Measurements from ENCODE around the gene PRDX2.

PRDX2 gene

DNA sequence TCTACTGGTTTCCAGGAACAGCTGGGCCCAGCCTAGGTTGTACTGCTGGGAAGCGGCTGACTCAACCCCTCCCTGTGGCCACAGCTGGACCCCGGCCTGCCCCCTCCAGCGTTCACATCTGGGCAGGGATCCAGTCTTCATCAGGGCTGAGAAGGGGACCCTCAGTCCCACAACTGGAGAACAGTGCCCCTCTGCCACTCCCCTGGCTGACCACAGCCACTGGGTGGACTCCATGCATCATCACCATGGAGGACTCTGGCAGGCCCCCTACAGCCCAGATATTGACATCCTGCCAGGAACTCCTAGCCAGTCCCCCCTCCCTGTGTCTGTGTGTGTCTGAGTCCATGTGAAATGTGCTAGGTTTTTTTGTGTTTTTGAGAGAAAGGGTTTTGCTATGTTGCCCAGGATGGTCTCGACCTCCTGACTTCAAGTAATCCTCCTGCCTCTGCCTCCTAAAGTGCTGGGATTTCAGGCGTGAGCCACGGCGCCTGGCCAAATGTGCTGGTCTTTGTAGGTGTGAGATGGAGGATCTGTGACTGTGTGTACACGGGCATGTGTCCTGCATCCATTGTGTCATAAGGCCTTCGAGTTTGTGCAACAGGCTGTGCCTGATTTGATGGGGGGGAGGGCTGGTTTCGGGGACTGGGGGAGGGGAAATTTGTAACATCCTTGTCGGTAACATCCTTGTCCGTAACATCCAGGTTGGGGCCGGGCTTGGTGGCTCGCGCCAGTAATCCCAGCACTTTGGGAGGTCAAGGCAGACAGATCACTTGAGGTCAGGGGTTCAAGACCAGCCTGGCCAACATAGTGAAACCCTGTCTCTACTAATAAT, 22.2 kb downstream of the PRDX2 start:
- peak; percentile 61 for DNase-seq (ENCODE audit: low spot score)

DNA sequence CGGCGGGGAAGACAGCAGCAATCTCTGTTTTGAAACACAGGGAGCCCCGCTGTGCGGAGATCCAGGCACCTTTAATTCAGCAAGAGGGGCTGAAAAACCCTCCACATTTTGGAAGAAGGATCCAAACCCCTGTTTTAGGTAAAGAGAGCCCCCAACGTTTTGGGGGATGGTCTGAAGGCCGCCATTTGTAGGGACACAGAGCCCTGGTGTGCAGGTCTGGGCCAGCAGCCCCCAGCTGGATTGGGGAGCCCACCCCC, 22.8 kb downstream of the PRDX2 start:
- DNase-seq (ENCODE audit: low spot score), result no peak

DNA sequence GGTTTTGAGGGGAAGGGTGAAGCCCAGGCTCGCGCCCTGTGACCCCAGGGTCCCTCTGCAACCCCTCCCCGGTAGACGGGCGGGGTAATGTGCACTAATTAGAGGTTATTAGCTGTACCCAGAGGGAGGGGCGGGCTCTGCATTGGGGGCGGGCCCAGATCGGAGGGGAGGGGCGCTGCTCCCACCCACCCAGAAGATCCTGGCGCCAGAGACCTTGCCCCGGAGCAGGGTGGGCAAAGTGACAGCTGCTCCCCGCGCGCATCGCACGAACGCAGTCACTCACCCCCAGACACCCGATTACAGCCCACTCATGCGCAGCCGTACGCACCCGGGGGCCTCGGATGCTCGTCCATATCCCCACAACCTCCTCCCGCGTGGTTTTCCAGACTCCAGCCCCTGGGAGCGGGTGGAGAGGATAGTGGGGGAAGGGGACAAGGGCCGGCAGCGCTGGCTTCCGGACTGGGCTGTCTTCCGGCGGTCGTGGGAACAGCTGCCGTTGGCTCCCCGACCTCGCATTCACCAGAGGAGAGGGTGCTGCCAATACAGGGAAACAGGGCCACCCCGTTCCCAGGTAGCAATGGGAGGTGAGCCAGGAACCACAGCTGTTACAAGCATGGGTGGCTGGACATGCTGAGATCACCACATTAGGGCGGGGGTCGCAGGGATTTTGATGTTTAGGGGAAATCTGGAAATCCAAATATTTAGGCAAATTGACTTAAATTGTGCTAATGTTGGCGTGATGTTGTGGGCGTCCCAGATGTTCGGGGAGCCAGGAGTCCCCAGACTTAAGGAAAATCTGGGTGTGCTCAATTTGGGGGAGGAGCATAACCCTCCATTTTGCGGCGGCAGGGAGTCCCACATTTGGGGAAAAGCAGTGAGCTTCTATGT, 23.3 kb downstream of the PRDX2 start:
- DNase-seq (ENCODE audit: low spot score), result peak; percentile 73

DNA sequence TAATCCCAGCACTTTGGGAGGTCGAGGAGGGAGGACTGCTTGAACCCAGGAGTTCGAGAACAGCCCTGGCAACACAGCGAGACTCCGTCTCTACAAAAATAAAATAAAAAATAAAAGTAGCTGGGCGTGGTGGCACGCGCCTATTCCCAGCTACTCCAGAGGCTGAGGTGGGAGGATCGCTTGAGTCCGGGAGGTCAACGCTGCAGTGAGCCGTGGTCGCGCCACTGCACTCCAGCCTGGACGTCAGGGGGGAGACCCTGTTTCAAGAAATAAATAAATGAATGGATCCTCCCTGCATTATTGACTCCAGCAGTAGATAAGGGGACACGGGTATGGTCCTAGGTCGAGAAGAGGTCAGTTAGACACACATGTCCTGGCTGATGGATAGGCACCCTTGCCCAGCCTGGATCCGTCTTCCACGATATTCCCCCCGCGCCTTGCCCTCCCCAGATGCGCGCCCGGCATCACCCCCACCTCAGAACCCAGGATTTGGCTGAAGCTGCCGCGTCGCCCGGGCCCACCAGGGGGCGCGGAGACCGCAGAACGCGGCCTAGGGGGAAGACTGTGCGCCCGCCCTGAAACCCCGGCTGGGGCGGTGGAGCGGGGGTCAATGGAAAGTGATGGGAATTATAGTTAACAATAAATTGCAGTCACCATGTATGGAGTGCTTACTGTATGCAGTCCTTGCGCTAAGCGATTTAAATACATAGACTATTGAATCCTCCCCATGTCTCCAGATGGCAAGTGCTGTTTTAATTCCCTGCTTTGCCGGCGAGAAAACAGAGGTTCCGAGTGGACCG, 24.2 kb downstream of the PRDX2 start:
- DNase-seq (ENCODE audit: low spot score), result peak; percentile 76

DNA sequence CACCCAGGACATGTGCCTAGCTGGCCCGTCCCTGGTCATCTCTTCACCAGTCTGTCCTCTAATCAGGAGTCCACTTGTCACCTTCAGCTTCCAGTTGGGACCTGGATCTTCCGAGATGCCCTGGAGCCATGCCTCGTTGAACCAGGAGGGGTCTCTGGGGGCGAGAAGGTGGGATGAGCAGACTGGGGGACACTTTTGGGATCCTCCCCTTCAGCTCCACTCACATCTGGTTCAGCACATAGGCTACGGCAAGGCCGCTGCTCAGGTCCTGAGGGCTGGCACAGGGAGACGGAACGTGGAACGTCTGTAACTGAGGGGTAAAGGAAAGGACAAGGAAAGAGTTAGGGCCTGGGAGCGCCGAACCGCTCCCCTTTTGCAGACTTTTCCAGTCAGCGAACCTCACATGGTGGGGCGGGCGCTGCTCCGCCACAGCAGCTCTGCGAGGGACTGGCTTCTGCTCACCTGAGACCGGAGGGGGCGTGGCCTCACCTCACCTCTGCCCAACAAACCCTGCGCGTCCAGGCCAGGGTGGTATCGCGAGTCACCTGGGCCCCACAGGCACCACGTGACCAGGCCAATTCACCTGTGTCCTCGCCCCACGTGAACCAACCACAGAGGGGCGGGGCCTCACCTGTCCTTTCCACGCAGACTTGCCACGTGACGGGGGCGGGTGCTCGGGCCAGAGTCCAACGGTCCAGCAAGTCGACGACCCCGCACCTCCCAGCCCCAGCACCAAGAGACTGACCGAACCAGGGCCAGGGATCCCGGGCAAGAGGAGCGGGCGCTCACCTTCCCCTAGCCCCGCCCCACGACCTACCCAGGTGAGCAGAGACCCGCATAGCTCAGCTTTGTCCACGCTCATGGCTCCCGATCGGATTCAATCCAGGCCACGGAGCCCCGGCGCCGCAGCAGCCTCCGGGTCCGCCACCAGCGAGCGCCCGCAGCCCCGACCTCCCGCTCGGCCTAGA, 26.7 kb downstream of the PRDX2 start, which contains the start of gene HOOK2:
Gene HOOK2, minus strand, starts transcription at position 965 of the 968 bp plus-strand sequence. Its CDS starts 103 bp downstream, at position 862.
- DNase-seq (ENCODE audit: low spot score), result no peak

DNA sequence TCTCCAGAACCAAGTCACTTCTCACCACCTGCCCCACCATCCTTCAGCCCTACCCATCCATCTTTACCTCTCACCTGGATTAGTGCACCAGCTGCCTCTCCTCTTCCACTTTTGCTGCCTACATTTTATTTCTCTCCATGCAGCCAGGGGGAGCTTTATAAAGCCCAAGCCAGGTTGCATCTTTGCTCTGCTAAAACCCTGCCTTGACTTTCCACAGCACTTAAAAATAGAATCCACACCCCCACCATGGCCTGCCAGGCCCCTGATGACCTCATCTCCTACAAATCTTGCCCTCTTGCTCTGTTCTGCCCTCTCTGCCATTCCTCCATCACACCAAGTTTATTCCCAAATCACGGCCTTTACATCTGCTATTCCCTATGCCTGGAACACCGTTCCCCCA, 28.0 kb downstream of the PRDX2 start:
- DNase-seq (ENCODE audit: low spot score), result no peak

DNA sequence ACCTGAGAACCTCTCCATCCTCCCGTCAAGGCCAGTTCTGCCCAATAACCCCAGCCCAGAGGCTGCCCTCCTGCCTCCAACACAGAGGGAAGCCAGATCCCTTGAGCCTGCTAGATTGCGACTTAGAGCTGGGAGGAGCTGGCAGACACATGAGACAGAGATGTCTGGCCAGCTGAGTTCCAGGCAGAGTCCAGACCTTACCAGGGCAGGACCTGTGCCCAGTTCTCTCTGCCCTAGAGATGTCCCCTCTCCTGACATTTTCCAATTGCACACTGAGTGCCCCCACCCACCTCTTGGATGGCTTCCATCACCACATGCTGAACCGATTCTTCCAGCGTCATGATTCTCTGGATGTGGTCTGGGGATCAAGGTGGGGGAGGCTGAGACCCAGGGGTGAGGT, 29.3 kb downstream of the PRDX2 start:
- DNase-seq (ENCODE audit: low spot score), result no peak

DNA sequence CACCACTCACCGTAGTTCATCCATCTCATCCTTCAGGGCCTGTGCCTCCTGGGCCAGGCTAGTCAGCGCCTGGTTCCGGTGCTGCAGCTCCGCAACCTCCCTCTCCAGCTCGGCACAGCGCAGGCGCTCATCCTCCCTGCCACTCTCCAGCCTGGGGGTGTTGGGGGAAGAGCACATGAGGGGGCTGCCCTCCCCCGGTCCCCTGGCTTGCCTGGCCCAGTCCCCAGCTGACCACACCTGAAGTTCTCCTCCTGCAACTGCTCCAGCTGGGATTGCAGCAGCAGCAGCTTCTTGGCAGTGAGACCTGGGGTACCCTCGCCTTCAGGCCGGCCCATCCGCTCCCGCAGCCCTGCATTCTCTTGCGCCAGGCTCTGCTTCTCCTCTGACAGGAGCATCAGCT, 30.7 kb downstream of the PRDX2 start:
- no peak for DNase-seq (ENCODE audit: low spot score)

DNA sequence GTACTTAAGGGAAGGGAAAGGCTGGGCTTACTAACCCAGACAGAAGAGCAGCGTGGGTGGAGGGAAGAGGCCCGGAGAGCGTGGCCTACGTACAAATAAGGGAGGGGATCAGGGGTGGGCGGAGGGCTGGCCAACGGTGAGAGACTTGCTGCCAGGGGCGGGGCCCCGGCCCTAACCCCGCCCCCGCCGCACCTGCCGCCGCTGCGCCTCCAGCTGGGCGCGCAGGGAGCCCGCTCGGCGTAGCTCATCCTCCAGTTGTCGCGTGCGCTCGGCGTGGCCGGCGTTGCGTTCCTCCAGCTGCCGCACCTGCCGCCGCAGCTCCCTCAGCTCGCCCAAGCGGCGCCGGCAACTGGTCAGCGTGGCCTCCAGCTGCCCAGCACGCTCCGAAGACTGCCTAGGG, 31.9 kb downstream of the PRDX2 start:
- no peak for DNase-seq (ENCODE audit: low spot score)

DNA sequence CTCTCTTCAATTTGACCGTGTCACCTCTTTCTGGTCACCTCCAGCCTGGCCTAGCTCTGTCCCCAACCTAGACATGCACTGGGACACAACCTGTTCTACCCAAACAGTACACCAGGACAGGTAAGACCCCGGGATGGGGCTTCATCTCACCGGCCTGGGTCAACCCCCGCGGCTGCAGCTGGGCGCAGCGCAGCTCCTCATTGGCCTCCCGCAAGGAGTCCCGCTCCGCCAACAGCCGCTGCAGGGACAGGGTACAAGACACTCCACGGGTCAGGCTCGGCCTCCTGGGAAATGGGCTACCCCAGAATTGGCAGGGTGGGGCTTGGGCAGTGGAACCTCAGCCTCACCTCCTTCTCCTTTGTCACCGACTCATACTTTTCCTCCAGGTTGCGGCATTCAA, 33.9 kb downstream of the PRDX2 start:
- no peak for DNase-seq (ENCODE audit: low spot score)

DNA sequence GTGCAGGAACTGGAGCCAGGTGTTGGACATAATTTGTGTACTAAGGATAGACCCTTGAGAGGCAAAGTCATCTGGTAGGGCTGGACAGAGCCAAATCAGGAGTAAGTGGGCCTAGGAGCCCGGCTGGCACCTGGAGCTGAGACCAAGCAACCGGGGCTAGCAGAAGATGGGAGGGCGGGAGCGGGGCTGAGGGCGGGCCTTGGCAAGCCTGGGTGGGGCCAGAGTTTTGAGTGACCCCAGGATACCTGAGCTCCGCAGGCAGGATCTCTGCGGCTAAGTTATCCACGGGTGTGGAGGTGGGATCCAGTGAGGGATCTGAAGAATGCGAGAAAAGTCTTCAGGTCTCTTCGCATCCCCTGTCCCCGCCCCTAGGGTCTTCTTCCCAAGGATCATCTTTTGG, 34.5 kb downstream of the PRDX2 start:
- DNase-seq (ENCODE audit: low spot score), result no peak

DNA sequence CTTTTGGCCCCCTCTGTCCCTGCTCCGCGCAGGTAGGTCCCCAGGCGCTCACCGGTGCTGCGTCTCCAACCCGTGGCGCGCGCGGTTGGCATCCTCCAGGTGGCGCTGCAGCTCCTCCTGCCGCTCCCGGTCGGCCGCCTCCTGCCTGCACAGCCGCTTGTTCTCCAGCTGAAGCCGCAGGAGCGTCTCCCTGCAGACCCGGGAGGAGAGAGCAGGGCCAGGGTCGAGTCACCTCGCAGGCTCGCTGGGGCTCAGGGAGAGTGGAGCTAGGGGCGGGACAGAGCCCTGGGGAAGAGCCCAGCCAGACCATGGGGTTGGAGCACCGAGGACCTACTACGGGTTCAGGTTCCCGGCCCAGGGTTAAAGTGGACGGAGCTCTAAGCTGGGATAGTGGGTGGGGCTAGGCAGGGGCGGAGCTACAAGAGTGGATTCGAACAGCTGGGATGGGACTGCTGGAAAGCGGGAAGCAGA, 35.5 kb downstream of the PRDX2 start:
- peak; percentile 77 for DNase-seq (ENCODE audit: low spot score)

DNA sequence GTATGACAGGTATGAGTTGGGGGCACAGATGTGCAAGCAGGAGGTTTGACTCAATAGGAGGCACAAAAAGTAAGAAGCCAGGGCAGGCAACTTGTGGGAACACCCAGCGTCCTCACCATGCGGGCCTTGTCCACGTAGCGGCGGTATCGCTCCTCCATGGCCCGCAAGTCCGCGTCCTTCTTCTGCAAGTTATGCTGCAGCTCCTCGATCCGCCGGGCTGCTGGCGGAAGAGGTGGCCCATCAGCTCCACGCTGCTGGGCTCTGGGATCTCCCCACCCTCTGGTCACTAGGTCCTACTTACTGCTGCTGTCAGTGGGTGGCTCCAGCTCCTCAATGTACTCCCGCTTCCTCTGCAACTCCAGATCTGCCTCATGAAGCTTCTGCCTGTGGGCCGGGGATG, 36.9 kb downstream of the PRDX2 start:
- DNase-seq (ENCODE audit: low spot score), result no peak

DNA sequence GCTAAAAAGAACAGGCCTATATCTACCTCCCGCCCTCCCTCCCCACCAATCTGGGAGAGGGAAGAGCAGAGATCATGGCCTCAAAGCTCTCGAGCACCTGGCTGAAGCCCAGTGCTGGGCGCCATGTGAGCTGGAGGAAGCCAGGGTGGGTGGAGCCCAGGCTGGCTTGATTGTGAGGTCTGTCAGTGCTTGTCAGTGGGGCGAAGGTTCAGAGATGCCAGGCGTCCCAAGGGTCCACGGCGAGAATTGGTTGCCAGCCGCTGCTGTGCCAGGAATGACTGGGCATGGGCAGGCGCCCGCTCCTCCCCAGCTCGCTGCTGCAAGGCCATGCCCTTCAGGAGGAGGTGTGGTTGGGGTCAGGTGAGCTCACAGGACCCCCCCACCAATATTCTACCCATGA, 38.5 kb downstream of the PRDX2 start:
- DNase-seq (ENCODE audit: low spot score), result no peak

DNA sequence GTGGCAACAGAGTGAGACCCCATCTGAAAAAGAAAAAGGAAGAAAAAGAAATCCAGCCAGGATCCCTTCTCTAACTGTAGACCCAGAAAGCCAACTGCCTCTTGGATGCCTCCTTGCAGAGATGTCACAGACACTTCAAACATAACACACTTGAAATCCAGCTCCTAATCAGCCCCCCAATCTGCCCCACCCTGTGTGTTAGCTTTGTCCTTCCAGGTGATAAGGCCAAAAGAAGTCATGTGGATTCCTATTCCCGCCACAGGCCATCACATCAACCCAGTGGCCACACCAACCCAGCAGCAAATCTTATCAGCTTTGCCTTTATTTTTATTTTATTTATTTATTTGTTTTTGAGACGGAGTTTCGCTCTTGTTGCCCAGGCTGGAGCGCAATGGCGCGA, 41.9 kb downstream of the PRDX2 start:
- no peak for DNase-seq (ENCODE audit: low spot score)

DNA sequence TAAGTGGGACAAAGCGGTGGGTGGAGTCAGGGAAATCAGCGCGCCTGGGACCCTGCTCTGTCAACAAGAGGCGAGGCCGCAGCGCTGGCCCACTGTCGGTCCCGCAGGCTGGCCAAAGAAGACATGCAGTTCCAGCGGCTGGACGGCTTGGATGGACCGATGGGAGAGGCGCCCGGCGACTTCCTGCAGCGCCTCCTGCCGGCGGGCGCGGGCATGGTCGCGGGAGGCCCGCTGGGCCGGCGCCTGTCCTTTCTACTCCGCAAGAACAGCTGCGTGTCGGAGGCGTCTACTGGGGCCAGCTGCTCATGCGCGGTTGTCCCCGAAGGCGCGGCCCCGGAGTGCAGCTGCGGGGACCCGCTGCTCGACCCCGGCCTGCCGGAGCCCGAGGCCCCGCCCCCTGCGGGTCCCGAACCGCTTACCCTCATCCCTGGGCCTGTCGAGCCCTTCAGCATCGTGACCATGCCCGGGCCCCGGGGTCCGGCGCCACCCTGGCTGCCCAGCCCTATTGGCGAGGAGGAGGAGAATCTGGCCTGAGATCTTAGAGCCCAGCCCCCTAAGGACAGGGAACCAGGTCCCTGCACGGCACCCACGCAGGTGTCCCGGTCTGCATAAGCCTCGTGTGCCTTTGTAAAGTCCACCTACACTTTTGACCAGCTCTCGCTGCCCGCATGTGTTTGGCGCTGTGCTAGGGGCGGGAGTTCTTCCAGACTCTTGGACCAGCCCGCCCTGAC, 43.9 kb downstream of the PRDX2 start:
- peak; percentile 72 for DNase-seq (ENCODE audit: low spot score)

DNA sequence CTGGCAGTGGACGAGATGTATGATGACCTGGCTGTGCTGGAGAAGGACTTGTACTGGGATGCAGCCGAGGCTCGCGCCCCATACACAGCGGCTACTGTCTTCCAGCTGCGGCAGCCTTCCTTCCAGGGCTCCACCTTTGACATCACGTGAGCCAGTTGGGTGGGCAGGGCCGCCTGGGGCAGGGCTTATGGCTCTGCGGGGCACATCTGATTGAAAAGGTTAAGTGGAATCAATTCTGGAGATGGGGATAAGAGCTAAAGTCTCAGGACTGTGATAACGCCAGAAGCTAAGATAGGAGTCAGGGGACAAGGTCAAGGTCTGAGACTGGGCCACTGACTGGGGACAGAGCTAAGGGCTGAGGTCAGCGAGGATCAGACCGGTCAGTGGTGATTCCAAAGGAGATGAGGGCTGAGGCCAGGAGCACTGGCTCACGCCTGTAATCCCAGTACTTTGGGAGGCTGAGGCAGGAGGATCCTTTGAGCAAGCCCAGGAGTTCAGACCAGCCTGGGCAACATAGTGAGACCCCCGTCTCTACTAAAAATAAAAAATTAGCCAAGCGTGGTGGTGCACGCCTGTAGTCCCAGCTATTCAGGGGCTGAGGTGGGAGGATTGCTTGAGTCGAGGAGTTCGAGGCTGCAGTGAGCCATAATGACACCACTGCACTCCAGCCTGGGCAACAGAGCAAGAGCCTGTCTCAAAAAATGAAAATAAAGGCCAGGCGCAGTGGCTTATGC, 45.3 kb downstream of the PRDX2 start:
- DNase-seq (ENCODE audit: low spot score), result no peak

DNA sequence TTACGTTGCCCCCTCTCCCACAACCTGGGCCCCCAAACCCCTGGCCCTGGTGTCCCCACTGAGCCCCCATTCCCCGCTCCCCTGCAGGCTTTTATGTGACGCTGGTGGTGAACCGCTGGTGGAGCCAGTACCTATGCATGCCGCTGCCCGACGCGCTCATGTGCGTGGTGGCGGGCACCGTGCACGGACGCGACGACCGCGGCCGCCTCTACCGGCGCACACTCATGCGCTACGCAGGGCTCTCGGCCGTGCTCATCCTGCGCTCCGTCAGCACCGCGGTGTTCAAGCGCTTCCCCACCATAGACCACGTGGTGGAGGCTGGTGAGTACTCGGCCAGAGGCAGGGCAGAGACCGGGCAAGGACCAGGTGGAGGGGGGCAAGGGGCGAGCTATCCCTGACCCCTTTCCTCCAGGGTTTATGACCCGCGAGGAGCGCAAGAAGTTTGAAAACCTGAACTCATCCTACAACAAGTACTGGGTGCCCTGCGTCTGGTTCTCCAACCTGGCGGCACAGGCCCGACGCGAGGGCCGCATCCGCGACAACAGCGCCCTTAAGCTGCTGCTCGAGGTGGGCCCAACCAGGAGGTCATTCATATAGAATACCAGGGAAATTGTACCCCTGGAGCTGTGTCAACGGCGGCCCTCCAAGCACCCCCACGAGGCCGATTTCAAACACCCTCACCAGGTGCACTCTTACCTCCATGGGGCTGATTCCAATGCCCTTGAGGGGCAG, 47.0 kb downstream of the PRDX2 start:
- no peak for DNase-seq (ENCODE audit: low spot score)

Data from kidney capillary endothelial cell (primary cell).